ENCODE measurements around the gene SCN8A.
A peak's percentile ranks its signal among the peaks of the same experiment; 100 is the strongest.

The SCN8A gene

DNA sequence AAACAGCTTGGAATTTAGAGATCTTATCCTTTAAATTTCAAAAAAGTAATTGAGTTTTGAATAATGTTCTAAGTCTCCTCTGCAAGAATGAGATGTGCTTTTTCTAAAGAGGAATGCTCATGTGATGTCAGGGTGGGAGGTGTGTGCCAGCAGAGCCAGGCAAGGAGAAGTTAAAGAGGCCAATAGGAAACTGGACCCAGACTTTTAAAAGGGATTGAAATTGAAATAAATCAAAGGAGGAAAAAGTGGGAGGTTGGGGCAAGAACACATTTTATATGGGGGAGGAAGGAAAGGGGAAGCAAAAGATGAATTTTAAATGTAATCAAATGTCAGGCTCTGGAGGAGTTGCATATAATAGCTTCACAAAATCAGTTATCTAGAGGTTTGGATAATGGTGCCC lies 131.4 kb downstream of the SCN8A start:
- no peak for DNase-seq

DNA sequence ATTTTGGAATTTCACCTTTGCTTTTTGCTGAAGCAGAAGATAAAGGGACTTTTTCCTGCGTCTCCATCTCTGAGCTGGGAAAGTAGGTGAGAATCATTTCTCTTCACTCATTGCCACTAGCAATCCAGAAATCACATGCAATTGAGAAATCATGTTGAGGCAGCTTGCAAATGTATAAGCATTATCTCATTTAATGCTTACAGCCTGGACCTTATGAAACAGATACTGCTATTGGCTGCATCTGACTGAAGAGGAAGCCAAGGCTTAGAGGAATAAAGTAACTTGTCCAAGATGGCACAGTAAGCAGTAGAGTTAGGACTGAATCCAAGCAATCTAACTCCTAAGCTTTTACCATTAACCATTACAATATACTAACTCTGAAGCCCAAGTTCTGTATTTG lies 135.1 kb downstream of the SCN8A start:
- no peak for DNase-seq

DNA sequence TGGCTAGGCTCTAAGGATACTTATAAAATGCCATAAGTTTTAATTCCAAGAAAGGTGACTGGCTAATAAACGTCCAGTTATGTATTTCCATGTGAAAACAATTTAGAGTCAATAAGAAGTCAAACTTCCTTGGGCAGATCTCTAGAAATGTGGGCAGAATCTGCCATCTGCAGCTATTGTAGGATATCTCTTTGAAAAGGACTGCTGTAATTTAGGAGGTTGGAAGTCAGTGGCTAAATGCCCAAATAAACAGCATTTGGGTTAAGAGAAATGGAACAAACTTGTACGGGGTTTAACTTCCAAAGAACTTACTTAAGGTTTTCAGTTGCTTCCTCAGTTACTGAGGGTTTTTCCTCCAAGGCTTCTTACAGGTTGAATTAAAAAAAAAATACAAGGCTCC lies 135.9 kb downstream of the SCN8A start:
- no peak for DNase-seq

DNA sequence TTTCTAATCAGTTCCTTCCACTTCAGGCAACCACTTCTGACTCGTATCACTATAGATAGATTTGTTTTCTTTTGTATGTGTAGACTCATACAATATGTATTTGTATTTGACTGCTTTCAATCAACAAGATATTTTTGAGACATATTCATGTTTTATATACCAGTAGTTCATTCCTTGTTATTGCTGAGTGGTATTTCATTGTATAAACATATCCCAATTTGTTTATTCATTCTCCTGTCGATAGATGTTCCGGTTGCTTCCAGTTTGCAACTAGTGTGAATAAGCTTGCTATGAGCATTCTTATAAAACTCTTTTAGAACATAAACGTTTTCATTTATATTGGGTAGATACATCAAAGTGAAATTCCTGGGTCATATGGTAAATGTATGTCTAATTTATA lies 138.3 kb downstream of the SCN8A start:
- no peak for DNase-seq

DNA sequence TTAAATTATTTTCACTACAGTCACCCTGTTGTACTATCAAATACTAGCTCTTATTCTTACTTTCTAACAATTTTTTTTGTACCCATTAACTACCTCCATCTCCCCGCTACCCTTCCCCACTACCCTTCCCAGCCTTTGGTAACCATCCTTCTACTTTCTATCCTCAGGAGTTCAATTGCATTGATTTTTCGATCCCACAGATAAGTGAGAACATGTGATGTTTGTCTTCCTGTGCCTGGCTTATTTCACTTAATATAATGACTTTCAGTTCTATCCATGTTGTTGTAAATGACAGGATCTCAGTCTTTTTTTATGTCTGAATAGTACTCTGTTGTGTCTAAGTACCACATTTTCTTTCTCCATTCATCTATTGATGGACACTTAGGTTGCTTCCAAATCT lies 139.7 kb downstream of the SCN8A start:
- no peak for DNase-seq

DNA sequence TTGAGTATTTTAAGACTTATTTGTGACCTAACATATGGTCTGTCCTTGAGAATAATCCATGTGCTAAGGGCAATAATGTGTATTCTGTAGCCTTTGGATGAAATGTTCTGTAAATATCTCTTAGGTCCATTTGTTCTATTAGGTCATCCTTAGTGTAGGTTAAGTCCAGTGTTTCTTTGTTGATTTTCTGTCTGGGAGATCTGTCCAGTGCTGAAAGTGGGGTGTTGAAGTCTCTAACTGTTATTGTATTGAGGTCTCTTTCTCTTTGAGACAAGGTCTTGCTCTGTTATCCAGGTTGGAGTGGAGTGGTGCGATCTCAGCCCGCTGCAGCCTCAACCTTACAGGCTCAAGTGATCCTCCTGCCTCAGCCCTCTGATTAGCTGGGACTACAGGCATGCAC lies 149.5 kb downstream of the SCN8A start:
- DNase-seq = no peak

DNA sequence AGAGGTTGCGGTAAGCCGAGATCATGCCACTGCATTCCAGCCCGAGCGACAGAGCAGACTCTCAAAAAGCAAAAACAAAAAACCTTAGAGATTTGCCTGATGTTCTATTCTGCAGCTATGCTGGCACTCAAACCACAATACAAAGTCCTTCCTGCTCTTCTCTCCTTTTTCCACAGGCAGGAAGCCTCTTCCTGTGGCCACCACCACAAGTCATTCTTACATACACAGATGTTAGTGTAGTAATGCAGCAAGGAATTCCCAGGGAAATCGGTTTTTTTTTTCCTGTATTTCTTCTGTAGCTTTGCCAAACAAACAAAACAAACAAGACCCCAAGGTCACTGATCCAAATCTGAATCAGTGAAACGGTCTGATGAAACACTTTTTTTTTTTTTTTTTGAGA lies 153.2 kb downstream of the SCN8A start:
- no peak for DNase-seq

DNA sequence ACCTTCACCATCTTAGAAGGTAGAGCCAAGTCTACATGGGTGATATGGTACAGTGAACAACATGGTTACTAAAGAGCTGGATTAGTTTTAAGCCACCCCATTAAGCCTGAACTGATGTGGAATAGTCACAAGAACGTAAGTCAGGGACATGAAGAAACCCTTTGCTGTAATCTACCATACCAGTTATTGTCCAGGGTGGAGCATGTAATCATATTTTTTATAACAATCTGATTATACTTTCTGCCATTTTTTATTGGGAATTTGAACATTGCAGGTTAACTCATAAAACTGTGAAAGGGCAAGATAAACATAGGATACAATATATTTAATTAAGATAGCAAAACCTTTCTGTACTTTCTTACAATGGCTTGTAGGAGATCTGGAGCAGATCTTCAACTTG lies 153.9 kb downstream of the SCN8A start:
- DNase-seq = no peak

DNA sequence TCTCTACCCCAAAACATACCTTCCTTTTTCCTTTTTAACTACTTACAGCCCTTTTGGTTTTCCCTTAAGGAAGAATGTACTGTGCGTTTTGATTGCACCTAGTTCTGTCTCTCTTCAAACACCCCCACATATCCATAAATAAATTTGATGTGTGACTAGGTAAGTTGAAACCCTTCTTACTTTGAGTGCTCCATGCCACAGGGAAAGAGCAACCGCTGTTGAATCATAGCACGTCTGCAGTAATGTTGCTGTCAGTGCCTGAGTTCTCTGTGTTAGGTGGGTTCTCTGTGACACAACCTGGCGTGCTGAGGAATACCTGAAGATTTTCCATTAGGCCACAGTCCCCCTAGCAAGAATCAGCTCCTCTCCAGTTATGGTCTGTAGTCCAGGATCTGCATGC lies 155.4 kb downstream of the SCN8A start:
- DNase-seq = no peak

DNA sequence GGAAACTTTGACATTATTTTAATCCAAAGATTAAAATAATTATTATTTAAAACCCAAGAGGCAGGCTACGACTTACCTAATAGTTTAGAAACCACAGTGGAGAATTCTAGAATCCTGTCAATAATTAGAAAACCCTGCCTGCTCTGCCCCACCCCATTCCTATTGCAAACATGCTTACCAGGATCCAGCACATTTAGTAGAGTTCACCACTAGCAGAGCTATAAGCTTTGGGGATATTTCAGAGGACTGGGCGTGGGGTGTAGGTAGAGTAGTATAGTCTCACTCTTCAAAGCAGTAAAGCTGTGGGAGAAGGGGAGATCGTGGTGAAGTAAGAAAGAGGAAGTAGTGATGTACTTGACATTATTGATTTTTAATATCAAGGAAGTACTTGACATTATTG lies 157.2 kb downstream of the SCN8A start:
- DNase-seq = no peak

DNA sequence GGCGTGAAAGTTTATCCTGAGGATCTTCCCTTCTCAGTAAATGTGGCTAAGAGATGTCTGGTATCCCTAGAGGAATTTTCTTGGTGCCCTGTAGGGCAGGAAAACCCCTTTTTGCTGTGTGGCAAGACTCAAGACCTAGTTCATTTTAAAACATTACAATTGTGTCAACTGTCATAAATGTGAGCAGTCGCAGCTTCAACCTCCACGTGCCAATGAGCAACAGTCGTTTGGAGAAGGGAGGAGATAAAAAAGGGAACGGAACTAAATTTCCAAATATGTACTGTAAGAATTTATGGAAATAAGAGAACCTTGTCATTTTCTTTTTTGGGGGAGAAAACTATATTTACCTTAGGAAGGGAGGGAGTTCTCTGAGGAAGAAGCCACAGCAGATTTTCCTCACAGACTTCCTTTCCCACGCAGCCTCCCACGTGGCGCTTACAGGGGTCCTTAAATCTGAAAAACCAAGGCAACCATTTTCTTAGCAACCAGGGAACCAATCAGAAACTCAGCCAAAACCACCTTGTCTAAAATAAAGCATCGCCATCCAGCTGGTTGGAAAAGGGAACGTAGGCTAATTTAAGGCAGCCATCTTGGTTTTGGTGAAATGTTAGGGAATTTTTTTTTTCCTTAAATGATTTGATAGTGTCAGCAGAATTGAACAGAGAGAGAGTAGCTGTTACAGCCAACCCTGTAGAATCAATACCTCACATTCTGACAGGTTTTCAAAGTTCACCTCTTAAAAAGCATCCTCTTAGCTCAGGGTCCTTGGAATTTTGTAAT lies 158.4 kb downstream of the SCN8A start:
- DNase-seq = no peak

DNA sequence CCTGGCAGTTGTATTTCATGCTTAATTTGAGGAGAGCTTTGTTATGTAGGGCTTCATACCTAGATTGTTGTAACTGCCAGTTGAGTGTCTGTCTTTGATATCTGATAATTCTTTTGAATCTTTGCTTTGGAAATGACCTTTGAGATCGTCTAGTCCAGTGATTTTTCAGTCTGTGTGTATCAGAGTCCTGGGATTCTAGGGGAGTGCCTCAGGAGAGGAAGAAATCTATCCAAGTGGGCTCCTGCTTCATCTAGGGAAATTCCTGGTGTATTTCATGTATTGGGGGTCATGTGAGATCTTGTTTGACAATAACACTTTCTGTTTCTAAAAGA lies 158.9 kb downstream of the SCN8A start:
- no peak for DNase-seq

DNA sequence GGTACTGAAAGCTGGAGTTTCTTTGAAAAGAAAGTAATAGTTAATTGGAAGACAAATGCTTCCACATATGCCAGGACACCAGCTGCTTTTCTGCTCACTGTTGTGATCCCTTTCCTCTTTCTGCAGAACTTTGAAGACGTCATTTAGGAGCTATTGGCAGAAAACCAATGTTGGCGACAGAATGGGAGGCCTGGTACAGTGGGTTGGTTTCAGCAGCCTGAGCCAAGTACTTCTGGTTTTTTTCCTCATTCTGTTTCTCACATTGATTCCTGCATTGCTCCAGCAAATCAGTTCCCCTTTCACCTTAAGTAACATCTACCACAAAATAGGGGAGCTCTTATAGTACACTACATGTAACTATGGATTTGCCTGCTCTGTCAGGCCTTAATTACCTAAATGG lies 160.6 kb downstream of the SCN8A start:
- DNase-seq = no peak

DNA sequence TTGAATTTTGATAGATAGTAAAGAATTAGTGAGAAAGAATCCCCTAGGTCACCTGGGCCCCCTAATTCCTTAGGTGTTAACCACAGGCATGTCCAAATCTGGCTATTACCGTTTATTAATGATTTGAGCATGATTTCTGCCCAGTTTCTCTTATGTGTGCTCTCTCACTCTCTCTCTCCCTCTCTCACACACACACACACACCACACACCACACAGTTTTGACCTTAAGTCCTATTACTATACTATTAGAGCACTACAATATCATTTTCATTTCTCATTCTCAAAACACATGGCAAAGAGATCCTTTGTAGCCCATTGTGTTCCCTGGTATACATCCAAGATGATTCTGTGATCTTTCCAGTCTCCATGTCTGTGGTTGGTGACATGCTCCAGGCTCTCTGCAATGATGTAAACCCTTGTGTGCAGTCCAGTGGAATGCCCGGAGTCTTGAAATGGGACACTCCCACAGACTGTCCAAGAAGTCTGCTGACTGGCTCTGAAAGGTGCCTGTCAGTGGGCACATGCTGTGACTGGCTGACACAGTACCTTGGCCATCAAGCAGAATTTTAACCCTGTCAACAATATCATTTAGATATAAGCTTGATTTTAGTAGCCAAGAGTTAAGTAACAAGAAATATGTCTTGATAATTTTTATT lies 161.3 kb downstream of the SCN8A start:
- no peak for DNase-seq

DNA sequence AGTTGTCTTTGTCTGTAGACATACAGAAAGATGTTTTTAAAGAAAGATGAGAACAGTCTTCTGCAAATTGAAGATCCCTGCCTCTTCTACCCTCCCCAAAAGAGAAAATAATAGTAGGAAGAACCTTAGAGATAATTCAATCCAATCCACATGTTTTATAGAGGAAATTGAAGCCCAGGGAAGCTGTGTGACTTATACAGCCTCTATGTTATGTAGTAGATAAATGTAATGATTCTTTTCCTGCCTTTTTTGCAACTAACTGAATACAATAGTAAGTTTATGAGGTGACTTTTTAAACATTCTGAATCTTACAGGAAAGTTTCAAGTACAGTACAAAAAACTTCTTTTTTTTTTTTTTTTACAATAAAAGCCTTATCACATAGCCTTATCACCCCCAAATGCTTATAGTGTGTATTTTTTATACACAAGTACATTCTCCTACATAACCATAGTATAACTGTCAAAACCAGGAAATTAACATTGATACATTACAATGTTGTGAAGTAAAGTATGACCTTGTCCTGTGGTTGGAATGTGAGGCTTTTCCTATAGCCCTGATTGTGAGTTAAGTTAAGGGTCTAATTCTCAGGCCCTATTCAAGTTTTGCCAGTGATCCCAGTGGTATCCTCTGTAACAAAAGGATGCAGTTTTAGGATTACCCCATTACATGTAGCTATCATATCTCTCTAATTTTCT lies 163.1 kb downstream of the SCN8A start:
- no peak for DNase-seq

DNA sequence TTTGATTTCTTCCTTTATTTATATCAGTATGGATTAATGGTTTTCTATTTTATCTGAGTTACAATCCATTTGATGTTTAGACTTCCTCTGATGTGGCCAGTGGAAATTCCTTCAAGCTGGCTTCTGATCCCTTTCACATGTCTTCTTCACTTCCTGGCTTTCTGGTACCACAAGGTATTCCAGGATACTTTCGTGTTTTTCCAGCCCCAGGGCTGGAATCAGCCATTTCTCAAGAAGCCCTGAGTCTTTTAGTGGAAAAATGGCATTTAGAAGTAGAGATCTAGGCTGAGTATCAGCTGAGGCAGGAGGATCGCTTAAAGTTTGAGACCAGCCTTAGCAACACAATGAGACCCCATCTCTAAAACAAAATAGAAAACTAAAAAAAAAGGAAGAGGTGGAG lies 164.2 kb downstream of the SCN8A start:
- DNase-seq = no peak

DNA sequence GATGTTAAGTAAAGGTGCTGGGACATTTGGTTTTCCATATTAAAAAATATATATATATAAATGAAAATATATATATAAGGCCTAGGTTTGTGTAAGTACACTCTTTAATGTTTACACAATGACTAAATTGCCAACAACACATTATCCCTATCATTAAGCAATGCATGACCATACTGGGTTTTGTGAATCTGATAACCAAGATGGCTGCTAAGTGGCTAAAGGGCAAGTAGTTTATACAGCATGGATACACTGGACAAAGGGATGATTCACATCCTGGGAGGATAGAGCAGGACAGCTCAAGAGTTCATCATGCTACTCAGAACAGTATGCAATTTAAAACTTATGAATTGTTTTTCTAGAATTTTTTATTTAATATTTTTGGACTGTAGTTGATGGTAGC lies 168.1 kb downstream of the SCN8A start:
- no peak for DNase-seq

DNA sequence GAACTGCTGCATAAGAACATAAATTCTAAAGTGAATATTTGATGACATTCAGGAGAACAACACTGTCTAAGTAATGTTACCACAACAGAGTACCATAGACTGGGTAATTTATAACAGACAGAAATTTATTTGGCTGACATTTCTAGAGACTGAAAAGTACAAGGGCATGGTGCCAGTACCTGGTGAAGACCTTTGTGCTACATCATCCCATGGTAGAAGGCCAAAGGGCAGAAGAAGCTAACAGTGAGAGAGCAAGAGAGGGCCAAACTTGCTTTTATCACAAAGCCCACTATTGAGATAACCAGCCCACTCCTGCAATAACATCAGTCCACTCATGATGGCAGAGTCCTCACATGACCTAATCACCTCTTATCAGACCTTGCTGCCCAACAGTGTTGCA lies 168.7 kb downstream of the SCN8A start:
- DNase-seq = no peak

DNA sequence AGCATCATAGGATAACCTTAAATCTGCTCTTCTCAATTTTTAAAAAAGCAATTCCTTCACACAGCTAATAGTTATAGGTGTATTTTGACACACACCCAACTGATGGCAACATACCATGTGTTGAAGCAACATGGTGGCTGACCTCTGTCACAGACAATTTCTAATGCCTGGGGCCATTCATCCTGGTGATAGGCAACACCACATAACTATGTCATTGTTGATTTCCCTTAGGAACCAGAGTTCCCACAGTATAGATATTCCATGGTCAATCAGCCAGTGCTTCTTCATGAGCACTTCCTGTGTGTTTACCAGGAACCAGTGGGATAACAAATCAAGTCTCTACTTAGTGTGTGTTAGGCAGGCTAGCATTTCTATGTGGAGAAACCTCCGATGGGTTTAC lies 169.2 kb downstream of the SCN8A start:
- no peak for DNase-seq

DNA sequence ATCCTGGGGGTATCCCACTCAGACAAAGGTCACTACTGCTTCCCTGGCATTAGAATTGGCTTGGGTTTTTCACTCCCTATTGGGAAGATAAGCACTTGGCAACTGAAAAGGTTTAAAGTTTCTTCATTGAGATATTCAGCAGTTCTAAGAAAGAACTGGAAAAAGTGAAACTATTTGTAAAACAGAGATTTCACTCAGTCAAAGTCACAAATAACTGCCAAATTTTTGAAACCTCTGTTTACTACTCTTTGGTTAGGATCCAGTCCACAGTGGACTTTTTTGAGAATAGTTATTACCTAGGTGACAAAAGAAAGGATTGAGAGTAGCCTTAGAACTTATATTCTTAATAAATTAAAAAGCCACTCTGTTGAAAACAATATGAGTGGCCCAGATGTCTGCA lies 172.7 kb downstream of the SCN8A start:
- no peak for DNase-seq

DNA sequence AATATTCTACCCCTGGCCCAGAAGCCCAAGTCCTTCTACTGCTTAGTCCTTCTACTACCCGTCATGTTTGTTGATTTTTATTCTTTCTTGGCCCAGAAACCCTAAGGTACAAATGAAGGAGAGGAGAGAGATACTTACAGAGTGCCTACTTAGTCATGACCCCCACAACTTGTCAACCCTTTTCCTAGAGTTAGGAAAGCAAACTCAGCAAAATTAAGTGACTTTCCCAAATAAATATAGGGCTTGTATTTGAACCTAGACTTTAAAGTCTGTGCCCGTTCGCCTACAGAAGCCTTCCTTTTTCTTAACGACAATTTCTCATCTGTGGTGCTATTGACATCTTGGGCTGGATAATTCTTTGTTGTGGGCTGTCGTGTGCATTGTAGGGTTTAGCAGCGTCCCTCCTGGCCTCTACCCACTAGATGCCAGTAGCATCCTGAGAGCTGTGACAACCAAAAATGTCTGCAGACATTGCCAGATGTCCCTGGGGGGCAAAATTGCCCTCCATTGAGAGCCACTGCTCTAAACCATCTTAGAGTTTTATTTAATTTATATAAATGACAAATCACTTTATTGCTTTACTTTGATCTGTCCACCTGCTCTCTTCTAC lies 175.1 kb downstream of the SCN8A start:
- DNase-seq = no peak

DNA sequence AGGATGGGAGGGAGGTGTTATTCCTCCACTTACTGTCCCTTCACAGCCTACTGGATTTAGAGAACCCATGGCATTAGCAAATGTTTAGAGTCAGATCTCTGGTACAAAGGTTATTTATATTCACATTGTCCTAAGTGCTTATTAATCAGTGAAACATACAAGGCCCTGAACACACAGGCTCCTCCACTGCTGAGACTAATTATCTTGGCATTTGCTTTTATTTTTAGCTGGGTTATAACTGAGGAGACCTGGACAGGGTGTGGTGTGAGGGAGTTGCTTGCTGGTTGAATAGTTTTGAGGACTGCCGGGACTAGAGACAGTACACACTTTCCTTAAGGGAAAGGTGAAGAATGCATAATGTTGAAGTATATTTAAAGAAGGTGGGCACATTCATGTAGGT lies 180.0 kb downstream of the SCN8A start:
- DNase-seq = no peak

DNA sequence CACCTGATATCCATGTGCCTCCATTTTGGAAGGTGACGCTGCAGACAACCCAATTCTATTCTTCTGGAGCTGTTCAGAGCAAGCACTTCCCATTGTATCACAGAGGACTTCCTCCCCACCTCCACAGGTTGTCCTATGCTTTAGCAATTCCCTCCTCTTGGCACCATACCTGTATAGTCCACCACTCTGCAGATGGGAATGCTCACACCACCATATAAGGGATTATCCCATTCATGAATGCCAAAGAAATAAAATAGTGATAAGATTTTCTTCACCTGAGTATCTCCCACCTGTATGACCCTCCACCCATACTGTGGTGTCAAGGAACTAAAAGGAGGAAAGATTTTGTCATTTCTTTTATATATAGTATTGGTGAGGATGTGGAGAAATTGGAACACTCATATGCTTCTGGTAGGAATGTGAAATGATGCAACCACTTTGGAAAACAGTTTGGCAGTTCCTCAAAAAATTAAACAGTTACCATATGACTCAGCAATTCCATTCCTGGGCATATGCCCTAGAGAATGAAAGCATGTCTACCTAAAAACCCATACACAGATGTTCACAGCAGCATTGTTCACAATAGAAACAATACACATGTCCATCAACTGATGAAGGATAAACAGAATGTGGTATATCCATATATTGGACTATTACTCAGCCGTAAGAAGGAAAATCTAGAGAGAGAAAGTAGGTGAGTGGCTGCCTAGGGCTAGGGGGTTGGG lies 182.3 kb downstream of the SCN8A start:
- DNase-seq = peak; percentile 0

All from GDM1 (cell line).